SU-DHL-6 (cell line): ENCODE data around the gene PTPRK.

ENCODE experiments used
- H2AFZ ChIP-seq: fragments of 200-600 bp; sonication (generic); 2 replicates; pipeline ENCODE4 v1.6.1; 2014; ENCODE audit warnings: low read depth, mild to moderate bottlenecking, moderate library complexity, mixed read lengths, antibody characterized with exemption, low read length; ENCODE audit not compliant: severe bottlenecking
- H3F3A ChIP-seq: fragments of 200-600 bp; shearing (Covaris generic); 2 replicates; pipeline ENCODE4 v1.6.0; 2016; ENCODE audit warnings: antibody characterized with exemption, mild to moderate bottlenecking; ENCODE audit not compliant: insufficient read depth
- H3K27ac ChIP-seq: fragments of 200-600 bp; sonication (generic); 2 replicates; pipeline ENCODE4 v1.5.1; 2016; ENCODE audit warnings: low read depth, mild to moderate bottlenecking, low read length, moderate library complexity, mixed read lengths
- H3K27me3 ChIP-seq: fragments of 200-600 bp; sonication (generic), shearing (Covaris generic); 2 replicates; pipeline ENCODE4 v1.6.0; 2014; ENCODE audit warnings: mild to moderate bottlenecking, low read length
- H3K36me3 ChIP-seq: fragments of 200-600 bp; sonication (generic); 2 replicates; pipeline ENCODE4 v1.6.1; 2014; ENCODE audit warnings: mild to moderate bottlenecking, low read length, mixed read lengths
- H3K4me2 ChIP-seq: fragments of 300-600, 200-600 bp; shearing (Covaris generic), sonication (generic); 2 replicates; pipeline ENCODE4 v1.6.0; 2014; ENCODE audit warnings: low read length, low read depth, mild to moderate bottlenecking; ENCODE audit not compliant: poor library complexity, severe bottlenecking
- H3K4me3 ChIP-seq: fragments of 200-600 bp; sonication (generic); 2 replicates; pipeline ENCODE4 v1.5.1; 2014; ENCODE audit warnings: antibody characterized with exemption, low read length, mild to moderate bottlenecking, mixed read lengths; ENCODE audit not compliant: insufficient read depth, poor library complexity, severe bottlenecking
- H3K79me2 ChIP-seq: fragments of 200-600 bp; sonication (generic); 2 replicates; pipeline ENCODE4 v1.6.1; 2014; ENCODE audit warnings: mild to moderate bottlenecking, low read length, moderate library complexity; ENCODE audit not compliant: insufficient read depth
- H3K9ac ChIP-seq: fragments of 200-600 bp; sonication (generic); 2 replicates; pipeline ENCODE4 v1.7.0; 2014; ENCODE audit warnings: mild to moderate bottlenecking, low read length
- H3K9me2 ChIP-seq: fragments of 200-600 bp; sonication (generic); replicated peaks from 2 replicates; pipeline ENCODE4 v1.6.1; 2014; ENCODE audit warnings: low read length; ENCODE audit not compliant: insufficient read depth
- H3K9me3 ChIP-seq: fragments of 200-600 bp; sonication (generic); 2 replicates; pipeline ENCODE4 v1.6.1; 2014; ENCODE audit warnings: low read length, mixed read lengths; ENCODE audit not compliant: insufficient read depth
- H4K20me1 ChIP-seq: fragments of 200-600 bp; sonication (generic); 2 replicates; pipeline ENCODE4 v1.6.1; 2014; ENCODE audit warnings: low read depth, mild to moderate bottlenecking, antibody characterized with exemption, low read length, moderate library complexity, mixed read lengths
- EZH2phosphoT487 ChIP-seq: fragments of 200-600 bp; sonication (generic), shearing (Covaris generic); conservative IDR thresholded peaks from 2 replicates; pipeline ENCODE4 v1.6.1; 2018; ENCODE audit warnings: mild to moderate bottlenecking, antibody characterized with exemption, low read length, moderate library complexity, mixed read lengths
- TF ChIP-seq, protein P1 (sequence below): fragments of 200-600 bp; sonication (generic); IDR thresholded peaks from one replicate; pipeline ENCODE4 v1.5.1; 2017; ENCODE audit warnings: antibody characterized with exemption, mild to moderate bottlenecking, low read length, moderate library complexity; ENCODE audit not compliant: insufficient read depth, poor library complexity, severe bottlenecking

PTPRK gene

DNA sequence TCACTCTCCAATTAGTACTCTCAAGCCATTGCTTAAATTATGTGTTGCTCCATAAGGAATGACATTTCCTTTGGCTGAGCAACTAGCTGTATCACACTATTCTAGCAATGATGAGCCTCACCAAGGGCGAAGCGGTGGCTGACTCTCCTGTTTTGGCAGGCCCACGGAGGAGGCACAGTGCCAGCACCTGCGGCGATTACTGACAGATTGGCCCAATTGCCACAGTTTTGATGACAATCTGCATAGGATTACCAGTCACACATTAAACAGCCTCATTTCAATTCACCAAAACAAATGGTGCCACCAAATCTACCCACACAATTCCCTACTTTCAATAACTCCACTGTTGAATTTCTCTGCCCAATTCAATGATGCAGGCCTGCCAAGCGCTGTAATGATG lies 286.9 kb downstream of the PTPRK start:
- H2AFZ ChIP-seq = no peak overlapping the region
- H4K20me1 ChIP-seq = no peaks in the 10 kb centered on the region
- no peaks in the 10 kb centered on the region for H3K9me3 ChIP-seq
- no peak overlapping the region for H3K4me3 ChIP-seq
- no peaks in the 10 kb centered on the region; the same call in 1 of the 2 replicates for H3K9me2 ChIP-seq
- H3K79me2 ChIP-seq = no peaks in the 10 kb centered on the region
- TF ChIP-seq, protein P1, sequence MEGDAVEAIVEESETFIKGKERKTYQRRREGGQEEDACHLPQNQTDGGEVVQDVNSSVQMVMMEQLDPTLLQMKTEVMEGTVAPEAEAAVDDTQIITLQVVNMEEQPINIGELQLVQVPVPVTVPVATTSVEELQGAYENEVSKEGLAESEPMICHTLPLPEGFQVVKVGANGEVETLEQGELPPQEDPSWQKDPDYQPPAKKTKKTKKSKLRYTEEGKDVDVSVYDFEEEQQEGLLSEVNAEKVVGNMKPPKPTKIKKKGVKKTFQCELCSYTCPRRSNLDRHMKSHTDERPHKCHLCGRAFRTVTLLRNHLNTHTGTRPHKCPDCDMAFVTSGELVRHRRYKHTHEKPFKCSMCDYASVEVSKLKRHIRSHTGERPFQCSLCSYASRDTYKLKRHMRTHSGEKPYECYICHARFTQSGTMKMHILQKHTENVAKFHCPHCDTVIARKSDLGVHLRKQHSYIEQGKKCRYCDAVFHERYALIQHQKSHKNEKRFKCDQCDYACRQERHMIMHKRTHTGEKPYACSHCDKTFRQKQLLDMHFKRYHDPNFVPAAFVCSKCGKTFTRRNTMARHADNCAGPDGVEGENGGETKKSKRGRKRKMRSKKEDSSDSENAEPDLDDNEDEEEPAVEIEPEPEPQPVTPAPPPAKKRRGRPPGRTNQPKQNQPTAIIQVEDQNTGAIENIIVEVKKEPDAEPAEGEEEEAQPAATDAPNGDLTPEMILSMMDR = no peak
- TF ChIP-seq EZH2phosphoT487 = no peak
- H3K27me3 ChIP-seq = no peaks in the 10 kb centered on the region
- no peaks in the 10 kb centered on the region for H3K36me3 ChIP-seq
- H3K27ac ChIP-seq = no peak overlapping the region
- no peak overlapping the region for H3K4me2 ChIP-seq
- H3K9ac ChIP-seq = no peak overlapping the region
- H3F3A ChIP-seq = no peaks in the 10 kb centered on the region

DNA sequence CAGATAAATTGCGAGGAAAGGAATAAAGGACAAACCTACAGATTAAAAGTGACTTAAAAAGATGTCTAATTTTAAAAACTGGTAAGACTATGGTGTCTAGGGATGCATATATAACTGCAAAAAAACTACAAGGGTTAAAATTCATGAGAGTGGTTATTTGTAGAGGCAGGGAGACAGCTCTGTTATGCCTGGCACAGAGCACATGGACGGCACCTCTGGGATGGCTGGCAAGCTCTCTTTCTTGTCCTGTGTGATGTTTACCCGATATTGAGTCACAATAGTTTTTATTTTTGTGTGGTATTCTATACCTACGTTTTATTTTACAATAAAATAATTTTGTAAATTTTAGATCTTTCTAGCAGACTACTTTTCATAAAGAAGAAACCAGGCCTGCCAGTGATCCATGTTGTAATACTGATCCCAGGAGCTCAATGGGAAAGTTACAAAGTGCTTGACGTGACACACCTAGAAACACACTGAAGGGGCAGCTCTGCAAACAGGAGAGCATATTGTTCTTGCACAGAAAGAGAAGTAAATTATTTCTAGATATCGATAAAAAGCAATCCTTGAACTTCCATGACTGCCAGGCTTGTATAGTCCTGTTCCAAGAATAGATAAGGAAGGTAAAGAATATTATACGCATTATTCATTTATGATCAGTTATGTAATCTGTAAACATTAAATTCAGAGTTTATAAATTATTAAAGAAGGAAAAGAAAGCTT lies 290.0 kb downstream of the PTPRK start:
- no peak overlapping the region for H3K9ac ChIP-seq
- H3K79me2 ChIP-seq = no peaks in the 10 kb centered on the region
- no peaks in the 10 kb centered on the region for H3F3A ChIP-seq
- no peak overlapping the region for H3K27ac ChIP-seq
- H3K9me2 ChIP-seq = no peaks in the 10 kb centered on the region; the same call in 1 of the 2 replicates
- no peak for TF ChIP-seq EZH2phosphoT487
- TF ChIP-seq, protein P1 = no peak
- H3K9me3 ChIP-seq = no peaks in the 10 kb centered on the region
- H3K4me2 ChIP-seq = no peak overlapping the region
- no peaks in the 10 kb centered on the region for H3K36me3 ChIP-seq
- no peaks in the 10 kb centered on the region for H3K27me3 ChIP-seq
- H4K20me1 ChIP-seq = no peaks in the 10 kb centered on the region
- no peak overlapping the region for H2AFZ ChIP-seq
- H3K4me3 ChIP-seq = no peak overlapping the region

DNA sequence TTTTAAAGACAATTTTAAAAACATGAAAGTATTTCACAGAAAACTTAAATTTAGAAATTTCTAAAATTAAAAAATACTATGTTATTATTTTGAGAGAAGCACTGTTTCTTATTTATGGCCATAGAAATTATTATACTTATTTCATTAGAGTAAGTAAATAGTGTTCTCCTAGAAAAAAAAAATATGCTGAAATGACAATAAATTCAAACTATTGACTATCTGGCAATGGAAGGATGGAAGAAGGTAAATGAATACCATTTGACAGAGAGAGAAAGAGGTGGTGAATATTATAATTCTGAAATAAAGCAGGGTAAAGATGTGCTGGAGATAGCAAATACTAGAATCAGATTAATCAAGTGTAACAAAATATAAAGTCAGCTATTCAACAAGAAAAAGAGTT lies 294.8 kb downstream of the PTPRK start:
- no peaks in the 10 kb centered on the region for H3F3A ChIP-seq
- no peak overlapping the region for H3K27ac ChIP-seq
- H4K20me1 ChIP-seq = no peaks in the 10 kb centered on the region
- no peak overlapping the region for H2AFZ ChIP-seq
- H3K36me3 ChIP-seq = no peaks in the 10 kb centered on the region
- no peaks in the 10 kb centered on the region for H3K9me3 ChIP-seq
- TF ChIP-seq, protein P1 = no peak
- no peak for TF ChIP-seq EZH2phosphoT487
- H3K9ac ChIP-seq = no peak overlapping the region
- H3K4me3 ChIP-seq = no peak overlapping the region
- no peaks in the 10 kb centered on the region for H3K79me2 ChIP-seq
- no peaks in the 10 kb centered on the region for H3K27me3 ChIP-seq
- H3K9me2 ChIP-seq = no peaks in the 10 kb centered on the region; the same call in 1 of the 2 replicates
- no peak overlapping the region for H3K4me2 ChIP-seq
